HEK293T (cell line): ENCODE data around the gene UVRAG.

ENCODE experiments used
- CTBP1 ChIP-seq: fragments of 450-650 bp; IDR thresholded peaks from 2 replicates; pipeline ENCODE4 v1.6.1; 2016; ENCODE audit warnings: borderline replicate concordance
- SP1 ChIP-seq: fragments of 450-650 bp; IDR thresholded peaks from 2 replicates; pipeline ENCODE4 v1.6.1; 2017

GRCh38 chr11:75802913-75803820 is 11.8 kb upstream of the UVRAG start:
- TF ChIP-seq SP1, result no peak
- no peak for TF ChIP-seq CTBP1
